ENCODE measurements around the gene SARNP. TPM values are rescaled to one million over a fixed set of nuclear protein-coding genes. Genes with fewer than 3 reads are reported as not detected.

Gene SARNP
- polyA plus RNA-seq, 2 of the 4 experiments (the other 2 are of a cell fraction) = 123 to 198 TPM

GRCh38 chr12:55724226-55724939 is 93.1 kb downstream of the SARNP start:
- DNase-seq (ENCODE audit: low read depth in 1 of 2, low spot score in 1 of 2) (peak; percentile 70 to 82), ATAC-seq (peak in 1 of 2 experiments; percentile 43; a peak in 3 of 6 replicates), FAIRE-seq (no peak)
- Histone ChIP-seq H3K27ac (peak overlapping the region in 1 of 2 experiments; percentile 44; a peak in 2 of 6 replicates), H3K4me3 (no peak overlapping the region), H3K4me1 (peaks cover 53% of the 10 kb centered on the region), H3K9me3 (no peaks in the 10 kb centered on the region), H3K4me2 (no peak overlapping the region)
- POLR2A ChIA-PET = interaction anchor here (1.0 to 1.4 kb wide), 4 partner anchors 8 to 105 kb away, joined by 4 to 7 read pairs (median 4); partner anchors contain the start of genes BLOC1S1 and DNAJC14
- CTCF ChIA-PET = interaction anchor here (0.7 to 12.3 kb wide), 10 partner anchors 8 to 465 kb away, joined by 3 to 139 read pairs (median 5); partner anchors contain the start of genes BLOC1S1, GDF11 and SMARCC2
- 51% methylated on average over 9 of the region's 11 CpGs for WGBS (ENCODE audit: missing lambda C conversion rate)
- TF ChIP-seq POLR2AphosphoS2 (conservative IDR thresholded peaks at IDR 0.05; ENCODE audit: low read length) (peak; percentile 78; the same call in 1 of the 2 replicates), SMC3 (IDR thresholded peaks at IDR 0.05) (peak; percentile 52; the same call in 2 of the 3 replicates), MYC (IDR thresholded peaks at IDR 0.05; ENCODE audit: borderline replicate concordance, low read length) (no peak), USF2 (IDR thresholded peaks at IDR 0.05) (no peak), CEBPB (IDR thresholded peaks at IDR 0.05) (no peak), NPAS2 (CRISPR knock-in tag; IDR thresholded peaks at IDR 0.05; ENCODE audit: borderline replicate concordance) (no peak), EP300 (IDR thresholded peaks at IDR 0.05) (no peak), CBX2 (IDR thresholded peaks at IDR 0.05; ENCODE audit: borderline replicate concordance, low read depth) (no peak), CHD4 (IDR thresholded peaks at IDR 0.05; ENCODE audit: borderline replicate concordance) (no peak), NR3C1 (IDR thresholded peaks at IDR 0.05) (no peak), CBX8 (IDR thresholded peaks at IDR 0.05) (no peak), TP53 (CRISPR knock-in tag; IDR thresholded peaks at IDR 0.05) (no peak), HES2 (IDR thresholded peaks at IDR 0.05) (no peak), PHF8 (IDR thresholded peaks at IDR 0.05; ENCODE audit: borderline replicate concordance, low read depth) (no peak), MAX (IDR thresholded peaks at IDR 0.05) (0 out of 2 replicates have a peak, but pooled peaks have one; percentile 22), EHF (CRISPR knock-in tag; IDR thresholded peaks at IDR 0.05) (no peak), MAZ (IDR thresholded peaks at IDR 0.05; ENCODE audit: borderline replicate concordance, low read depth, low read length) (no peak), GATA3 (IDR thresholded peaks at IDR 0.05; ENCODE audit: borderline replicate concordance) (no peak), ELK1 (IDR thresholded peaks at IDR 0.05; ENCODE audit: low read depth, low read length) (no peak), FOXS1 (CRISPR knock-in tag; IDR thresholded peaks at IDR 0.05) (no peak), REST (IDR thresholded peaks at IDR 0.05) (no peak), FOSL2 (IDR thresholded peaks at IDR 0.05) (no peak), FOSL2 (CRISPR knock-in tag; IDR thresholded peaks at IDR 0.05) (no peak), HMGXB4 (CRISPR knock-in tag; IDR thresholded peaks at IDR 0.05; ENCODE audit: borderline replicate concordance) (no peak), RNF2 (IDR thresholded peaks at IDR 0.05; ENCODE audit: borderline replicate concordance, low read depth) (no peak), CTCF (IDR thresholded peaks at IDR 0.05) (peak; percentile 58), BHLHE40 (IDR thresholded peaks at IDR 0.05; ENCODE audit: low read depth, low read length) (no peak), ZSCAN20 (CRISPR knock-in tag; IDR thresholded peaks at IDR 0.05) (no peak), POLR2A (IDR thresholded peaks at IDR 0.05; ENCODE audit: low read length) (no peak), CHD2 (IDR thresholded peaks at IDR 0.05; ENCODE audit: low read length, partially characterized antibody) (no peak), RCOR1 (IDR thresholded peaks at IDR 0.05; ENCODE audit: low read depth, low read length) (no peak)
